NCI-H1105 (cell line): ENCODE measurements around the gene SCIN.
A peak's percentile ranks its signal among the peaks of the same experiment; 100 is the strongest.
"Not testable (repeated sequence)": the region's sequence is repeated elsewhere in the genome, so short reads cannot be mapped to it uniquely, and the experiment has no call there.

ENCODE experiments used
- DNase-seq: peaks from one replicate; lab custom pipeline; 2025; lab: John Stamatoyannopoulos, UW

SCIN gene

GRCh38 chr7:12648704-12649261 lies 78.3 kb downstream of the SCIN start:
- DNase-seq = no peak

- DNase-seq = no peak
Measured at GRCh38 chr7:12649348-12649747, 78.8 kb downstream of the SCIN start.

- DNase-seq = no peak
Measured at GRCh38 chr7:12650080-12650479, 79.6 kb downstream of the SCIN start.

GRCh38 chr7:12653110-12653509 lies 82.6 kb downstream of the SCIN start:
- no peak for DNase-seq

- peak; percentile 22 for DNase-seq
Measured at GRCh38 chr7:12653518-12653917, 83.0 kb downstream of the SCIN start.

GRCh38 chr7:12655161-12655560 lies 84.6 kb downstream of the SCIN start:
- DNase-seq = no peak

- not testable (repeated sequence) for DNase-seq
Measured at GRCh38 chr7:12660423-12660822, 89.9 kb downstream of the SCIN start.

- DNase-seq = not testable (repeated sequence)
Measured at GRCh38 chr7:12660986-12661385, 90.5 kb downstream of the SCIN start.

- DNase-seq = no peak
Measured at GRCh38 chr7:12661581-12661980, 91.1 kb downstream of the SCIN start.

- no peak for DNase-seq
Measured at GRCh38 chr7:12670000-12670729, 99.6 kb downstream of the SCIN start.

- DNase-seq = no peak
Measured at GRCh38 chr7:12670743-12671520, 100.4 kb downstream of the SCIN start.

GRCh38 chr7:12673436-12673835 lies 102.9 kb downstream of the SCIN start:
- DNase-seq = not testable (repeated sequence)

GRCh38 chr7:12674053-12674452 lies 103.5 kb downstream of the SCIN start:
- no peak for DNase-seq

GRCh38 chr7:12674861-12675260 lies 104.3 kb downstream of the SCIN start:
- DNase-seq = no peak

GRCh38 chr7:12683678-12684585 lies 113.4 kb downstream of the SCIN start:
- DNase-seq = no peak

GRCh38 chr7:12684733-12685132 lies 114.2 kb downstream of the SCIN start:
- DNase-seq = no peak

GRCh38 chr7:12685550-12685949 lies 115.0 kb downstream of the SCIN start:
- no peak for DNase-seq

GRCh38 chr7:12686234-12686890 lies 115.8 kb downstream of the SCIN start:
- peak; percentile 87 for DNase-seq

- DNase-seq = peak; percentile 100
Measured at GRCh38 chr7:12686891-12687717, 116.6 kb downstream of the SCIN start, which contains the start of gene ARL4A. TSS of gene ARL4A (plus strand) at chr7:12687633. CDS start at chr7:12688255, 622 bp downstream.

- no peak for DNase-seq
Measured at GRCh38 chr7:12687718-12688171, 117.2 kb downstream of the SCIN start.
